Activated T-cell treated with anti-CD3 and anti-CD28 coated beads, Interleukin-2, amount 50 U/mL, for 24 hours (primary cell): ENCODE results near the gene DDAH1.
"Not testable (repeated sequence)": the region's sequence is repeated elsewhere in the genome, so short reads cannot be mapped to it uniquely, and the experiment has no call there.

Experiments used
- DNase-seq: peaks from one replicate; pipeline ENCODE4 v3.0.0-alpha.2; 2020
- H3K27ac Mint-ChIP-seq: 2 replicates; pipeline ENCODE4 v1.8.0; 2020; ENCODE audit warnings: mild to moderate bottlenecking, mixed read lengths
- H3K27me3 Mint-ChIP-seq: 2 replicates; pipeline ENCODE4 v1.8.0; 2020; ENCODE audit warnings: mixed read lengths
- H3K36me3 Mint-ChIP-seq: 2 replicates; pipeline ENCODE4 v1.8.0; 2020; ENCODE audit warnings: low read depth, mixed read lengths
- H3K4me1 Mint-ChIP-seq: 2 replicates; pipeline ENCODE4 v1.8.0; 2020; ENCODE audit warnings: low read depth, mixed read lengths
- H3K4me3 Mint-ChIP-seq: 2 replicates; pipeline ENCODE4 v1.8.0; 2020; ENCODE audit warnings: mild to moderate bottlenecking, moderate library complexity, mixed read lengths
- H3K9me3 Mint-ChIP-seq: 2 replicates; pipeline ENCODE4 v1.8.0; 2020; ENCODE audit warnings: mixed read lengths

DDAH1 gene

DNA sequence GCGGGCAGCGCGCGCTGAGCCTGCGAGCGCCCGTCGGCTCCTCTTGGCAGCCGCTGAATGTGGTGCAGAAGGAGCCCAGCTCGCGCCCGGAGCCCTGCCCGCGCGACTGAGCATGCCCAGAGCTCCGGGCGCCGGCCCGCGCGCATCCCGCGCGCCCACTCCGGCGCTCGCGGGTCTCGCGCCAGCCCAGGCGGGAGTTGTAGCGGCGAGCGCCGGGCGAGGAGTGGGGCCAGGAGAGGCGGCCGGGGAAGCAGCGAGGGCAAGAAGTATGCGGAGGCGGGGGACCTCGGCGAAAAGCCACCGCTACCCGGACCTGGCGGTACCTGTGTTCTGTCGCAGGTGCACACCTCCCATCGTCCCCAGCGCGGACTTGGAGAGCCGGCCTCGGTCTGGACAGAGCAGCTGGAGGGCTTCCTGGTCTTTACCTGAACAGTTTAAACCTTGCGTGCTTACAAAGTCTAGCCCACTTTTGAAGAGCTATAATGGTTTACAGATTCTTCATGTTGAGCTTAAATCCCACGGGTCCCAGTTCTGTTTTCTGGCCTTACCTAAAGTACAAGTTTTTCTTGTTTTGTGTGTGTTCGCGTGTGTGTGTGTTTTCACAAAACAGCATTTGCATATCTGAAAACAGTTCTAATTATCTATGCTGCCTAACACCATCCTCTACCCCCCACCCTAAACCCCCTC is at the start of gene DDAH1:
Gene DDAH1, minus strand, starts transcription at position 61 of the 687 bp plus-strand sequence. CDS start 114 bp downstream, outside the sequence.
- peak; percentile 43 for DNase-seq
- H3K27me3 Mint-ChIP-seq = peaks cover 72% of the 10 kb centered on the region

DNA sequence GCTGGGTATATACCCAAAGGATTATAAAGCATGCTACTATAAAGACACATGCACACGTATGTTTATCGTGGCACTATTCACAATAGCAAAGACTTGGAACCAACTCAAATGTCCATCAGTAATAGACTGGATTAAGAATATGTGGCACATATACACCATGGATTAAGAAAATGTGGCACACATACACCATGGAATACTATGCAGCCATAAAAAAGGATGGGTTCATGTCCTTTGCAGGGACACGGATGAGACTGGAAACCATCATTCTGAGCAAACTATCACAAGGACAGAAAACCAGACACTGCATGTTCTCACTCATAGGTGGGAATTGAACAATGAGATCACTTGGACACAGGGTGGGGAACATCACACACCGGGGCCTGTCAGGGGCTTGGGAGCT is 49.0 kb upstream of the DDAH1 start:
- H3K27me3 Mint-ChIP-seq, H3K9me3 Mint-ChIP-seq, H3K4me1 Mint-ChIP-seq, H3K27ac Mint-ChIP-seq, H3K4me3 Mint-ChIP-seq, DNase-seq, H3K36me3 Mint-ChIP-seq: not testable (repeated sequence)

More for the DNA sequence above, at the start of gene DDAH1:
- Mint-ChIP-seq H3K36me3 (no peaks in the 10 kb centered on the region), H3K9me3 (no peaks in the 10 kb centered on the region), H3K4me1 (peaks cover 9% of the 10 kb centered on the region), H3K27ac (no peak within 1 kb of the TSS), H3K4me3 (peak within 1 kb of the TSS; percentile 50)

DNA sequence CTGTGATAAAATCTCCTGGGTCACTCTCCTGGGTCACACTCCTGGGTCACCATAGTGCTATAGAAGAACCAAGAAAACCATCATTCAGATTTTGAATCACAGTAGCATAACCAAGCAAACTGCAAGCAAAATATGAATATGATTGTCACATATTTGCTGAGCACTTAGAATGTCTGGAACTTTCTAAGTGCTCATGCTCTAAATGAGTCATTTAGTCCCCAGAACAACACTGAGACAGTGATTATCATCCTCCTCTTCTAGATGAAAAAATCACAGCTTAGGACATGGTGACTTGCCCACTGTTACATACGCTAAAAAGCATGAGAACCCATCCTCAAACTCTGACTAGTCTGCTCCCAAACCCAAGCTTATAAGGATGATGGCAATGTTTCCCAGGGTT is 39.5 kb upstream of the DDAH1 start:
- DNase-seq = no peak
- Mint-ChIP-seq H3K36me3 (no peaks in the 10 kb centered on the region), H3K27ac (no peak overlapping the region), H3K4me3 (no peak overlapping the region), H3K27me3 (peaks cover 23% of the 10 kb centered on the region), H3K9me3 (peaks cover 7% of the 10 kb centered on the region), H3K4me1 (no peaks in the 10 kb centered on the region)

DNA sequence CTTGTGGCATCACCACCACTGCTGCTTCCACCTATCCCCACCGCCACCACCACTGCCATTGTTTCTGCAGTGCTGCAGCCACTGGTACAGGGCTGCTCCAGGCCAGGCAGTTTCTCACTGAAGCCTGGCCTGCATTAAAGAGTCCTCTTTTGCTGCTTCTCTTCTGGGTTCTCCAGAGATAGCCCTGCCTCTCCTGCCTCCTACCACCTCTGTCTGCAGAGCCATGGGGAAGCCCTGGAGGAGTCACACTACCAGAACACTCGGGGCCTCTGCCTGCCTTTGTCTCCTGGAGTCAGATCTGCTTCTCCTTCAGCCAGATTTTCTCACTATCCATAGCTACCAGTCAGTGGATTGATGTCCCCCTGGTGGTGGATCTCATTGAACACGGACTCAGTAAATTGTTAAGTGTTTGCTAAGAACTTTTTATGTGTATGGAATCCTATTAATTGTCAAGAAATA is 37.7 kb upstream of the DDAH1 start:
- no peaks in the 10 kb centered on the region for H3K4me1 Mint-ChIP-seq
- no peak overlapping the region for H3K27ac Mint-ChIP-seq
- no peak overlapping the region for H3K4me3 Mint-ChIP-seq
- no peaks in the 10 kb centered on the region for H3K36me3 Mint-ChIP-seq
- H3K9me3 Mint-ChIP-seq = peaks cover 7% of the 10 kb centered on the region
- H3K27me3 Mint-ChIP-seq = peaks cover 21% of the 10 kb centered on the region
- no peak for DNase-seq

DNA sequence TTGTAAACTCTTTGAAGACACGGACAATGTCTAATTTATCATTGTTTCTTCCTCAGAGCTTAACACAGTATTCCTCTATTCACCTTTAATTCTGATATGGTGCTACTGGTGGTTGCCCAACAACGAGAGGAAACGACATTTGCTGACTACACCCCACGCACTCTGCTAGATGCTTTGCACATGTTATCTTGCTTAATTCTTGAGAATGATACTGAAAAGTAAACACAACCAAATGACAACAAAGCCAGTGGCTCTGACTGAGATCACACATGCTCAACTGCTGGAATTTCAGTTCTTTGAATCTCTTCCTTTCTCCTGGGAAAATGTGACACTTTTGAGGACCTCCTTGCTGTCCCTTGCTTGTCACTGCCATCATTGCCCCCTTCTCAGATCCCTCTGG is 37.2 kb upstream of the DDAH1 start:
- Mint-ChIP-seq H3K9me3 (peaks cover 7% of the 10 kb centered on the region), H3K27me3 (peaks cover 21% of the 10 kb centered on the region), H3K27ac (no peak overlapping the region), H3K4me1 (no peaks in the 10 kb centered on the region), H3K36me3 (no peaks in the 10 kb centered on the region), H3K4me3 (no peak overlapping the region)
- DNase-seq = no peak

DNA sequence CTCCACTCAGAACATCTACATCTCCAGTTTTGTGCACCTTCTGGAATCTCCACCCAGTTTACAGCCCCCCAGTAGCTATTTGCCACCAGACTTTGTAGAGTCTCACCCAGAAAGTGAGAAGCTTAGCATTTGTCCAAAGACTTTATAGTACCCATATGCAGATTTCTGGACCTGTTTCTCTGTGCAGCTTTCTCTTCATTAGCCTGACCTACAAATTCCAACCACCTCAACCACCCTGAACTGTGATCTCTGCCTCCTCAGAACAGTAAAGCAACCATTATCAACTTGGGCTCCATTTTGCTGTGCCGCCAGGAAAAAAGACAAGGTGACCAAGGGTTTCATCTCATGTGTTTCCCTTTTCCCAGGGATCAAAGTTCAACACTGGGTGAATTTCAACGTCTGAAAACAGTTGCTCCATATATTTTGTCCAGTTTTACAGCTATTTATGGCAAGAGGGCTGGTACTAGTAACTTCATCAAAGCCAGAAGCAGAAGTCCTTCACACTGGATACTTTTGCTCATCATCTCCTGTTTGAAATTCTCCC is 36.5 kb upstream of the DDAH1 start:
- Mint-ChIP-seq H3K27ac (no peak overlapping the region), H3K4me1 (no peaks in the 10 kb centered on the region), H3K4me3 (no peak overlapping the region), H3K27me3 (peaks cover 21% of the 10 kb centered on the region), H3K36me3 (no peaks in the 10 kb centered on the region), H3K9me3 (peaks cover 7% of the 10 kb centered on the region)
- no peak for DNase-seq

DNA sequence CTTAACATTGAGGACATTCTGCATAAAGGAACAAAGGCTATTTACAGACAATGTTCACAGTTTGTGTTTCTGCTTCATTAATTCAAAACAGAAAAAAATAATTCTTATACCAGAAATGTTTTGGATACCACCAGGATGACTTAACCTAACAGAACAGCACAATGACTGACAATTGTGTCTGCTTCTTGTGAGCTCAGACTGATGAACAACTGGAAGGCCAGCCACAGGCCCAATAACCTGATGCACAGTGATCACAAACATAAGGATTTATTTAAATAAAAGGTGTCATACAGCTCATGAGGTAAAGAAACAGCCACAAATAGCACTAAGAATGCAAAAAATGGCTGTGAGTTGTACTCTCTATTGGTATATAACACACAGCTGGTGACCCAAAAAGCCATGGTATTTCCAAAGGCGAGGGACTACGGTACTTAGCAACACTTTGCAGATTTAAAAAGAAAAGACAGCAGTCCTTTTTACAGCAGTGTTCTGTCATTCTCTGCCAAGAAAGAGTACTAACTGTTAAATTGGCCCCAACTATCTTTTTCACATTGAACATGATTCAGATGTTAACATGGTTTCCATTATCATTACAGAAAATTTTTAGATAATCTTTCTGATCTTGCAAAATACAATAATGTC is 32.1 kb upstream of the DDAH1 start:
- Mint-ChIP-seq H3K27me3 (peaks cover 23% of the 10 kb centered on the region), H3K27ac (no peak overlapping the region), H3K9me3 (peaks cover 7% of the 10 kb centered on the region), H3K36me3 (no peaks in the 10 kb centered on the region), H3K4me1 (no peaks in the 10 kb centered on the region), H3K4me3 (no peak overlapping the region)
- DNase-seq = no peak

DNA sequence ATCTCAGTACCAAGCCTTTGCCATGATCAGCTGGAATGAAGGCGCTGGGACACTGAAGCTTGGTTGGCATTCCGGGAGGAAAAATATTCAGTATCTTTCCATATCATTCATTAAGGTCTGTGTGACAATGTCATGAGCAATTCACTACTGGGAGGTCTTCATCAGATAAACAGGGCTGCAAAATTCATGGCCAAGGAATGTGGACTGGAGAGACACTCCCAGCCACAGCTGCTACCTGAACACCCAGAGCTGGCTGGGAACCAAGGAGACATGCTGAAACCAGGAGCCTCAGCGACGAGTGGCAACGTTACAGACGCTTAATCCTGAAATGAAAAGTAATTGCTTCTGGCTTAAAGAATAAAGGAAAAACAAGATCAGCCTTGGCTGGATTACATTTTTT is 30.6 kb upstream of the DDAH1 start:
- Mint-ChIP-seq H3K4me1 (no peaks in the 10 kb centered on the region), H3K9me3 (no peaks in the 10 kb centered on the region), H3K27ac (no peak overlapping the region), H3K4me3 (no peak overlapping the region), H3K36me3 (no peaks in the 10 kb centered on the region), H3K27me3 (peaks cover 18% of the 10 kb centered on the region)
- no peak for DNase-seq

DNA sequence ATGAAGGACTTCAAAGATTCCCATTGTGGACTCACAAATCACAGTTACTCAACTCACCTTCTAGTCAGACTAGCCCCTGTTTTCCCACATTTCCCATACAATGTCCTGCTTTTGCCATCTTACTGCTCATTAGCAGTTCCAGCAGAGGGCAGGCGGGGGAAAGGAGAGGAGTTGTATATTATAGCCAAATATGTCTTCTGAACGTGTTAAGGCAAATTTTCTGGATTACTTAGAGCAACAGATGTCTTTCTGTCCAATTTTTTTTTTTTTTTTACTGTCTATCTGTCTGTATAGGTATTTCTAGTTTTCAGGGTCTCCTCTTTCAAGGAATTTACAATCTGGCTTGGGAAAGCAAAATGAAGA is 29.9 kb upstream of the DDAH1 start:
- DNase-seq = no peak
- Mint-ChIP-seq H3K27ac (no peak overlapping the region), H3K9me3 (no peaks in the 10 kb centered on the region), H3K4me1 (no peaks in the 10 kb centered on the region), H3K36me3 (no peaks in the 10 kb centered on the region), H3K27me3 (peaks cover 18% of the 10 kb centered on the region), H3K4me3 (no peak overlapping the region)

DNA sequence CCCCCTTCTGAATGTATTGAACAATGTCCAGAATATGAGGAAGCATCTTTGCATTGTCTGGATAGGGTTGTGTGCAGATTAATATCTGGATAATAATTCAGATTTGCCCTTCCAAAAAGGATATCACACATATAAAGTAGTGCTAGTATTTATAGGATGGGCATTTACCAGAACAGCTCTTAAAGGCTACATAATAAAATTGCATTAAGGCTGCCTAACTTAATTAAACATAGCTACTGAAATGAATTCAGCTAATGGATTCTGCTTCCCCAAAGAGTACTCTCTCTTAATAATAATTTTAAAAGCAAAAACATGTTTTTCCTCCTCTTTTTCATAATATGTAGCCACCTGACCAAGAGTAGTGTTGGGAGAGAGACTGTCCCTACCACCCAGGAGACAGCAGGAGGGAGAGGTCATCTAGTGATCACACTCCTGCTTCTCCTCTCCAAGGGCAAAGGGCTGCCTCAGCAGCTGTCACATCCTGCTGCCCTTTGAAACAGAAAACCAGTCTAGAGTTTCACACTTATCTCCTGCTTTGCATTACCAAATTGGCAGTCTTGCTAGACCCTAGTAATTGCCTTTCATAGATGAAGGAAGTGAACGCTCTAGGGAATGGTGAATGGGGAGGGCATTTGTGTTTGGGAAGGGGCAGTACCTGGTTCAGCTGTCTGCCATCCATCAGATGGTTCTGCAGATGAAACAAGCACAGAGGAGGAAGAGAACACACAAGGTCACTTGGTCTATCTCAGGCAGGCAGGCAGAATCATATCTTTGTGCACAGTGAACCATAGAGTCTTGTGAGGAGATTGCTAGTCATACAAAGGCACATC is 29.3 kb upstream of the DDAH1 start:
- Mint-ChIP-seq H3K4me1 (no peaks in the 10 kb centered on the region), H3K4me3 (no peak overlapping the region), H3K9me3 (no peaks in the 10 kb centered on the region), H3K27ac (no peak overlapping the region), H3K27me3 (peaks cover 18% of the 10 kb centered on the region), H3K36me3 (no peaks in the 10 kb centered on the region)
- DNase-seq = no peak

DNA sequence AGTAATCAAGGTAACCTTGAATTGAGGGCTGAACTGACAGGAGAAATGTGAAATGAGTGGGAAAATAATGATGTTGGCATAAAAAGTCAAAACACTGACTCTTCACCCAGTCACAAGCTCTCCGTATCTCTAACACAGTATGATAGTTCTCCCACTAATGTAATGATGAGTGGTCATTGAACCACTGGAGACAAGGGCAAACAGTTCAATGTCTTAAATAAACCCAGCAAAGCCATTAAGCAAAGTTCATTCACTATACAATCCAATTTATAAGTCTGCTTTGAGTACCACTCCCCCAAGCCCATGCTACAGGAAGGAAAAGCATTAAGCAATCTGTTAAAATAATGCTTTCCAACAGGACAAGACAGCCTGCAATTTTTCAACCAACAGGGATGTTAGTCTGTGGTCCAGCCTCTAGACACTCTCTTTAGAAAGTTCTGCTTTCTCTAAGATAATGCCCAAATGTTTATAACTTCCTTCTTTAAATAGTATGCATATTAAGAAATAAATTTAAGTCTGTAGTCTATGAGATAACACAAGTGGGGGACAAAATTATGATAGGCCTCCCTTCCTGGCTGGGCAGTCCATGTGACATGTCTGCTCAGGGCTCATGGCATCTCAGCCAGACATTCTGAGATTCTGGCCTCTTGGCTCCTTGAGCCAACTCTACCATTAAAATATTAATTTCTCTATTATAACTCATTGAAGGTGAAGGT is 25.5 kb upstream of the DDAH1 start:
- Mint-ChIP-seq H3K9me3 (no peaks in the 10 kb centered on the region), H3K27ac (no peak overlapping the region), H3K4me3 (no peak overlapping the region), H3K27me3 (peaks cover 15% of the 10 kb centered on the region), H3K4me1 (no peaks in the 10 kb centered on the region), H3K36me3 (no peaks in the 10 kb centered on the region)
- no peak for DNase-seq

DNA sequence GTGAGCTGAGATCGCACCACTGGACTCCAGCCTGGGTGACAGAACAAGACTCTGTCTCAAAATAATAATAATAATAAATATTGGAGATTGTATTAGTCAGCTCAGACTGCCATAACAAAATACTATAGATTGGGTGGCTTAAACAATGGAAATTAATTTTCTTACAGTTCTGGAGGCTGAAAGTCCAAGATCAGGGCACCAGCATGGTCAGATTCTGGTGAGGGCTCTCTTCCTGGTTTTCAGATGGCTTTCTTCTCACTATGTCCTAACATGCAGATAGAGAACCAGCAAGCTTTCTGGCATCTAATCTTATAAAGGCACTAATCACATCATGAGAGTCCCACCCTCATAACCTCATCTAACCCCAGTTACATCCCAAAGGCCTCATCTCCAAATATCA is 23.2 kb upstream of the DDAH1 start:
- Mint-ChIP-seq H3K36me3 (no peaks in the 10 kb centered on the region), H3K27me3 (peaks cover 7% of the 10 kb centered on the region), H3K4me3 (no peak overlapping the region), H3K27ac (no peak overlapping the region), H3K9me3 (no peaks in the 10 kb centered on the region), H3K4me1 (no peaks in the 10 kb centered on the region)
- DNase-seq = no peak

DNA sequence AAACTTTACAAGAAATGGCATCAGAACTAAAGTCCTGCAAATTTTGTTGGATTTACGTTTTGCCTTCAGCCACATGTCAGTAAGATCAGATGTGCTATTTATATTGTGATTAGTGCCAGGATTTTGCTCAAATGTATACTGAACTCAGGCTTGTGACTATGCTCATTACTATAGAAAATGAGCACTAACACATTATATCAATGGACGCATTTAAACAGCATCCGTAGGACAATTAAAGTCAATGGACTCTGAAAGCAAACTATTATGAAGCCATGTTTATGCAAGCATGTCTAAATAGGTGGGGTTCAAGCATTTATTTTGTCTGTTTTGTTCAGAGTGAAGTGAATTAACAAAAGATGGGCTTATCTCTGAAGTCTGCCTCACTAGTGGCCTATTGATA is 20.6 kb upstream of the DDAH1 start:
- Mint-ChIP-seq H3K27me3 (peaks cover 11% of the 10 kb centered on the region), H3K9me3 (no peaks in the 10 kb centered on the region), H3K36me3 (no peaks in the 10 kb centered on the region), H3K4me3 (no peak overlapping the region), H3K27ac (no peak overlapping the region), H3K4me1 (no peaks in the 10 kb centered on the region)
- DNase-seq = no peak

DNA sequence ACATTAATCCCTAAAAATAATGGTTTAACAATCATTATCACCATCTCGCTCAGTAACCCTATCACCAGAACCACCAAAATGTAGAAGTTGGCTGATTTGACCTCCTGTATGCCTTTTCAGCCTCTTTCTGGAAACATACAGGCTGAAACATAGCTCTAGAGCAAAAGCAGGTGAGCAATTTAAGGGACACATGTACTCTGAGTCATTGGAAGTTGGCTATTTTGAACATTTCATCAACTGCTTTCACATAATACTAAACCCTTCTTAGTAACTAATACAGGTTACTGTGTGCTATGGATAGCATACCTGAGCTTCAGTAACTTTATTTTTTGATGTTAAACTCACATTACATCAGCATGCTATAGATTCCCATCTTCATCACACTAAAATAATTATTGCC is 19.8 kb upstream of the DDAH1 start:
- no peak for DNase-seq
- no peaks in the 10 kb centered on the region for H3K36me3 Mint-ChIP-seq

More for the DNA sequence above, 19.8 kb upstream of the DDAH1 start:
- peaks cover 11% of the 10 kb centered on the region for H3K27me3 Mint-ChIP-seq
- no peak overlapping the region for H3K27ac Mint-ChIP-seq
- H3K4me3 Mint-ChIP-seq = no peak overlapping the region
- no peaks in the 10 kb centered on the region for H3K9me3 Mint-ChIP-seq
- H3K4me1 Mint-ChIP-seq = no peaks in the 10 kb centered on the region
